PC-9 (cell line): ENCODE data around the gene DENND2A.

Experiments used
- CTCF ChIP-seq: fragments of 200-600 bp; sonication (generic); conservative IDR thresholded peaks from 2 replicates; pipeline ENCODE4 v1.6.1; 2017; ENCODE audit warnings: mixed run types, antibody characterized with exemption, mild to moderate bottlenecking, moderate library complexity
- EZH2 ChIP-seq: fragments of 200-600 bp; sonication (generic); IDR thresholded peaks from 2 replicates; pipeline ENCODE4 v1.8.0; 2017; ENCODE audit warnings: antibody characterized with exemption, low read depth

- TF ChIP-seq CTCF (no peak), EZH2 (no peak)
These were observed 9.6 kb downstream of the DENND2A start for GRCh38 chr7:140631021-140631420.
